HL-60 (cell line): ENCODE data around the gene FOCAD.

Experiments
- DNase-seq, 2 experiments: peaks; one replicate each; pipeline ENCODE4 v3.0.0-alpha.2; 2010 to 2020; ENCODE audit warnings: low read depth in 1 of 2, low spot score in 1 of 2
- H3K27ac ChIP-seq: fragments of 250-450 bp; sonication (Bioruptor Pico); replicated peaks from 2 replicates; pipeline ENCODE4 v1.5.1; 2020; ENCODE audit warnings: mild to moderate bottlenecking, moderate library complexity
- H3K27me3 ChIP-seq: fragments of 250-450 bp; sonication (Bioruptor Pico); 2 replicates; pipeline ENCODE4 v1.5.1; 2021; ENCODE audit warnings: mild to moderate bottlenecking, moderate library complexity; ENCODE audit not compliant: insufficient read depth, poor library complexity, severe bottlenecking
- H3K4me3 ChIP-seq: replicated peaks from 2 replicates; pipeline ENCODE4 v1.5.1; 2011; ENCODE audit warnings: mild to moderate bottlenecking, control low read depth, low read length; ENCODE audit not compliant: insufficient read depth
- CTCF ChIP-seq: IDR thresholded peaks from one replicate; pipeline ENCODE4 v1.5.1; 2011; ENCODE audit warnings: low read length, control low read depth, inconsistent platforms; ENCODE audit not compliant: insufficient read depth
- GABPA ChIP-seq: IDR thresholded peaks from 2 replicates; pipeline ENCODE4 v1.6.1; 2012; ENCODE audit warnings: low read depth
- POLR2AphosphoS5 ChIP-seq: IDR thresholded peaks from 2 replicates; pipeline ENCODE4 v1.6.1; 2012; ENCODE audit warnings: low read depth
- SPI1 ChIP-seq: IDR thresholded peaks from 2 replicates; pipeline ENCODE4 v1.6.1; 2012; ENCODE audit warnings: low read depth, mild to moderate bottlenecking, borderline replicate concordance
- TF ChIP-seq, protein P1 (sequence below): IDR thresholded peaks from 2 replicates; pipeline ENCODE4 v1.6.1; 2012; ENCODE audit warnings: low read depth; ENCODE audit not compliant: insufficient replicate concordance

Gene FOCAD

DNA sequence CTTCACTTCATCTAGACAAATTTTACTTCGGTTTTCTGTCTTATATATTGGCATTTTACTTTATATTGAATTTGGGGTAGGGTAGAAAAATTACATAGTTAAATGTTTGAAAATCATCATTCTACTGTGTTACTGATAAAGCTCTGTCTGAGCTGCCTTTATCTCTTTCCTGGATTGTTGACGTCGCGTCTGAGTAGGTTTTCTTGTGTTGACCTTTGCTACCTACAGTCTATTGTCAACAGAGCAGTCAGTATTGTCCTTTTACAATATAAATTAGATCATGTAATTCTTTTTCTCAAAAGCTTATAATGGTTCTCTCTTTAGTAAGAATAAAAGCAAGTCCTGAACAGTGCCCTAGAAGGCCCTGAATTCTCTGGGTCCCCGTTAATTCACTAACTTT is 219.2 kb downstream of the FOCAD start:
- no peak overlapping the region for H3K4me3 ChIP-seq
- no peaks in the 10 kb centered on the region for H3K27me3 ChIP-seq
- no peak for TF ChIP-seq SPI1
- TF ChIP-seq, protein P1, sequence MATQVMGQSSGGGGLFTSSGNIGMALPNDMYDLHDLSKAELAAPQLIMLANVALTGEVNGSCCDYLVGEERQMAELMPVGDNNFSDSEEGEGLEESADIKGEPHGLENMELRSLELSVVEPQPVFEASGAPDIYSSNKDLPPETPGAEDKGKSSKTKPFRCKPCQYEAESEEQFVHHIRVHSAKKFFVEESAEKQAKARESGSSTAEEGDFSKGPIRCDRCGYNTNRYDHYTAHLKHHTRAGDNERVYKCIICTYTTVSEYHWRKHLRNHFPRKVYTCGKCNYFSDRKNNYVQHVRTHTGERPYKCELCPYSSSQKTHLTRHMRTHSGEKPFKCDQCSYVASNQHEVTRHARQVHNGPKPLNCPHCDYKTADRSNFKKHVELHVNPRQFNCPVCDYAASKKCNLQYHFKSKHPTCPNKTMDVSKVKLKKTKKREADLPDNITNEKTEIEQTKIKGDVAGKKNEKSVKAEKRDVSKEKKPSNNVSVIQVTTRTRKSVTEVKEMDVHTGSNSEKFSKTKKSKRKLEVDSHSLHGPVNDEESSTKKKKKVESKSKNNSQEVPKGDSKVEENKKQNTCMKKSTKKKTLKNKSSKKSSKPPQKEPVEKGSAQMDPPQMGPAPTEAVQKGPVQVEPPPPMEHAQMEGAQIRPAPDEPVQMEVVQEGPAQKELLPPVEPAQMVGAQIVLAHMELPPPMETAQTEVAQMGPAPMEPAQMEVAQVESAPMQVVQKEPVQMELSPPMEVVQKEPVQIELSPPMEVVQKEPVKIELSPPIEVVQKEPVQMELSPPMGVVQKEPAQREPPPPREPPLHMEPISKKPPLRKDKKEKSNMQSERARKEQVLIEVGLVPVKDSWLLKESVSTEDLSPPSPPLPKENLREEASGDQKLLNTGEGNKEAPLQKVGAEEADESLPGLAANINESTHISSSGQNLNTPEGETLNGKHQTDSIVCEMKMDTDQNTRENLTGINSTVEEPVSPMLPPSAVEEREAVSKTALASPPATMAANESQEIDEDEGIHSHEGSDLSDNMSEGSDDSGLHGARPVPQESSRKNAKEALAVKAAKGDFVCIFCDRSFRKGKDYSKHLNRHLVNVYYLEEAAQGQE = no peak
- TF ChIP-seq CTCF = no peak
- TF ChIP-seq GABPA = no peak
- TF ChIP-seq POLR2AphosphoS5 = no peak
- DNase-seq = no peak
- no peak overlapping the region for H3K27ac ChIP-seq

DNA sequence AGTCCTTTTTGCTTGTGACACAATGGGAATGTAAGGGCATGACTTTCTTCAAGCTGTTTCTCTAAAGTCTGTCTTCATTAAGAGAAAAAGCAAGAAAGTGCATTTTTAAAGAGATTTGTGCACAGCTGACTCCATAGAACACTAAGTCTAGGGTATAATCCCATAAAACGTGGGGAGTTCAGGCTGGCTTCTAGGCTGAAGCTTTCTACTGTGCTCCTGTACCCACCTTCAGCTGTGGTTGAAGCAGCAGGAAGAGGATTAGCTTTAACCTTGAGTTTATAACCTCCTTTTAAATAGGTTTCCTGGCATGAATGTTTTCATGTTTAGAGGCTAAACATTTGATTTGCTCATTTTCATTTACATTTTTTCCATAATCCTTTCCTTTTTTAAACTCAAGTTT is 220.9 kb downstream of the FOCAD start:
- no peaks in the 10 kb centered on the region for H3K27me3 ChIP-seq
- DNase-seq = no peak
- TF ChIP-seq CTCF (no peak), POLR2AphosphoS5 (no peak), SPI1 (no peak), GABPA (no peak)
- TF ChIP-seq, protein P1 = no peak
- H3K27ac ChIP-seq = no peak overlapping the region
- H3K4me3 ChIP-seq = no peak overlapping the region

DNA sequence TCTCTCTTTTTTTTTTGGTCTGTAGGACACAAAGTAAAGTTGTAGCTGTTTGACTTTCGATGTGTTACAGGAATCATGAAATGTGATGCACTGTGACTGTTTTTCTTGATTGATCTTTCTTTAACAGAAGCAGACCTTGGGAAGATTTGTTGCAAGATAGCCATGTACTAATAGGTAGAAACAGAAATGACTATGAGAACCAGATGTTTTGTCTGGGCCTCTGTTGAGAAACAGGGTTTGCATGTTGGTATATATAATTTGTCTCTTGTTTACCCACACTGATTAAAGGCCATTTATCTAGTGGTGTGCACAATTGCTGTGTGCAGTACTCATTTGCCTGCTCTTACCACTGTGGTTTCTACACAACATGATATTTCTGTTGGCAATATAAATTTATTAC is 222.3 kb downstream of the FOCAD start:
- Histone ChIP-seq H3K4me3 (no peak overlapping the region), H3K27me3 (no peaks in the 10 kb centered on the region), H3K27ac (no peak overlapping the region)
- DNase-seq = no peak
- TF ChIP-seq GABPA = no peak
- no peak for TF ChIP-seq POLR2AphosphoS5

GRCh38 chr9:20908461-20908860 is 224.4 kb downstream of the FOCAD start:
- Histone ChIP-seq H3K27me3 (no peaks in the 10 kb centered on the region), H3K4me3 (no peak overlapping the region), H3K27ac (no peak overlapping the region)
- DNase-seq = no peak
- no peak for TF ChIP-seq CTCF
- TF ChIP-seq POLR2AphosphoS5 = no peak
- no peak for TF ChIP-seq GABPA
- no peak for TF ChIP-seq SPI1
- TF ChIP-seq, protein P1 = no peak
